ENCODE measurements around the gene CCT5. TPM values are rescaled to one million over a fixed set of nuclear protein-coding genes. Genes with fewer than 3 reads are reported as not detected.

The CCT5 gene
- total RNA-seq, 1 experiment from 2014 or later = 548 TPM

- TF ChIP-seq MXD4 (CRISPR knock-in tag; IDR thresholded peaks at IDR 0.05; ENCODE audit: borderline replicate concordance) (no peak), ATF1 (CRISPR knock-in tag; IDR thresholded peaks at IDR 0.05) (no peak), ZNF219 (CRISPR knock-in tag; IDR thresholded peaks at IDR 0.05; ENCODE audit: borderline replicate concordance) (no peak), ZNF512 (CRISPR knock-in tag; IDR thresholded peaks at IDR 0.05; ENCODE audit: borderline replicate concordance) (no peak)
Observed at GRCh38 chr5:10291692-10292339, 41.7 kb downstream of the CCT5 start (continued).

DNA sequence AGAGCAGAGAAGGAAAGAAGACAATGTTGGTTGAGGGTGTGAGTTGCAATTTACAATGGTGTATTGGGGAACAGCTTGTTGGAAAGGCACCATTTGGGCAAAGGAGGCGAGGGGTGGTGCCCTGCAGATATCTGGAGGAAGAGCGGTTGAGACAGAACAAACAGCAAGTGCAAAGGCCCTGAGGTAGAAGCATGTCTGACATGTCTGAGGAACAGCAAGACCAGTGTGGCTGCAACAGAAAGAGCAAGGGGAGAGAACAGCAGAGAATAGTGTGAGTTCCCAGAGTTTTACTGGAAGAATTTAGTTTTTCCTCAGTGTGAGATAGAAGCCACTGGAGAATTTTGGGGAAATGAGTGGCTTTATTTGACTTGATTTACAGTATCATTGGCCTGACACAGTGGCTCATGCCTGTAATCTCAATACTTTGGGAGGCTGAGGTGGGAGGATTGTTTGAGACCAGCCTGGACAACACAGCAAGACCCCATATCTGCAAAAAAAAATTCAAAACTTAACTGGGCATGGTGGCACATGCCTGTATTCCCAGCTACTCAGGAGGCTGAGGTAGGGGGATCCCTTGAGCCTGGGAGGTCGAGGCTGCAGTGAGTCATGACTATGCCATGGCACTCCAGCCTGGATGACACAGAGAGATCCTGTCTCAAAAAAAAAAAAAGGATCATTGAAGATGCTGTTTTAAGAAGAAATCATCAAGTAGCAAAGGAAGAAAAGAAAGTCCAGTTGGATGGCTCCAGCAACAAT, 44.0 kb downstream of the CCT5 start:
- DNase-seq (ENCODE audit: low spot score) = no peak
- ChIA-PET CTCF (interaction anchor here (2.5 kb wide), 1 partner anchor 10 kb away, joined by 6 read pairs; no protein-coding TSS in a partner anchor), POLR2A (no interaction called here)
- Mint-ChIP-seq H3K36me3 (peaks cover 21% of the 10 kb centered on the region), H3K9me3 (peaks cover 9% of the 10 kb centered on the region), H3K4me3 (no peak overlapping the region), H3K27me3 (ENCODE audit: low read depth) (no peaks in the 10 kb centered on the region), H3K4me1 (peaks cover 22% of the 10 kb centered on the region), H3K27ac (no peak overlapping the region)
- TF ChIP-seq TP53 (CRISPR knock-in tag; IDR thresholded peaks at IDR 0.05) = no peak
- no peak for TF ChIP-seq CREB1 (CRISPR knock-in tag; IDR thresholded peaks at IDR 0.05)
- no peak for TF ChIP-seq ZNF416 (CRISPR knock-in tag; IDR thresholded peaks at IDR 0.05)
- no peak for ATAC-seq

DNA sequence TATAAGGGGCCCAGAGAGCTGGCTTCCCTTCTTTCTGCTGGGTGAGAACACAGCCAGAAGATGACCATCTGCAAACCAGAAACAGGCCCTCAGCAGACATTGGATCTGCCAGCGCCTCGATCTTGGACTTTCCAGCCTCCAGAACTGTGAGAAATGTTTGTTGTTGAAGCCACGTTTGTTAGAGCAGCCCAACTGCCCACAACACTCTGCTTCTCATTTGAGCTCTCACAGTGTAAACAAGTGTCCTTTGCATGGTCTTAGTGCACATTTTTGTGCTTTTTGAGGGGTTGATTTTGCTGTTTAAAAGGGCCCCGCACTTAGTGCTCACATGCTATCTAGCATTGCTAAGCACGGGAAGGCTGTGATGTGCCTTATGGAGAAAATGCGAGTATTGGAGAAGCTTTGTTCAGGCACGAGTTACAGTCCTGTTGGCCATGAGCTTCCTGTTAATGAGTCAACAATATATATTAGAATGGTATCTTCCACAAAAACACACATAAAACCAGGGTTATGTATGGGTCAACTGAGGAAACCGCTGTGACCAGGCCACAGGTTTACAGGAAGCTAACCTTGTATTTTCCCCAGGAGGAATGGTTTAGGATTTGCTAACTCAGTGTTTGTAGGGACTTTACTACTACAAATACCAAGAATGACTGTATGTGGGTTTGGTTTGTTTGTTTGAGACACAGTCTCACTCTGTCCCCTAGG, 45.7 kb downstream of the CCT5 start:
- DNase-seq (ENCODE audit: low spot score) = no peak
- TF ChIP-seq ZNF138 (CRISPR knock-in tag; conservative IDR thresholded peaks at IDR 0.05) (no peak), NR2C2 (CRISPR knock-in tag; IDR thresholded peaks at IDR 0.05) (no peak), ATF3 (CRISPR knock-in tag; conservative IDR thresholded peaks at IDR 0.05) (no peak), CBFB (CRISPR knock-in tag; IDR thresholded peaks at IDR 0.05; ENCODE audit: low read depth) (no peak), IRF2 (CRISPR knock-in tag; IDR thresholded peaks at IDR 0.05; ENCODE audit: borderline replicate concordance, low read depth) (no peak), FOXJ3 (CRISPR knock-in tag; IDR thresholded peaks at IDR 0.05; ENCODE audit: borderline replicate concordance) (no peak), EMX1 (CRISPR knock-in tag; IDR thresholded peaks at IDR 0.05) (no peak)
- TF ChIP-seq, protein P1, sequence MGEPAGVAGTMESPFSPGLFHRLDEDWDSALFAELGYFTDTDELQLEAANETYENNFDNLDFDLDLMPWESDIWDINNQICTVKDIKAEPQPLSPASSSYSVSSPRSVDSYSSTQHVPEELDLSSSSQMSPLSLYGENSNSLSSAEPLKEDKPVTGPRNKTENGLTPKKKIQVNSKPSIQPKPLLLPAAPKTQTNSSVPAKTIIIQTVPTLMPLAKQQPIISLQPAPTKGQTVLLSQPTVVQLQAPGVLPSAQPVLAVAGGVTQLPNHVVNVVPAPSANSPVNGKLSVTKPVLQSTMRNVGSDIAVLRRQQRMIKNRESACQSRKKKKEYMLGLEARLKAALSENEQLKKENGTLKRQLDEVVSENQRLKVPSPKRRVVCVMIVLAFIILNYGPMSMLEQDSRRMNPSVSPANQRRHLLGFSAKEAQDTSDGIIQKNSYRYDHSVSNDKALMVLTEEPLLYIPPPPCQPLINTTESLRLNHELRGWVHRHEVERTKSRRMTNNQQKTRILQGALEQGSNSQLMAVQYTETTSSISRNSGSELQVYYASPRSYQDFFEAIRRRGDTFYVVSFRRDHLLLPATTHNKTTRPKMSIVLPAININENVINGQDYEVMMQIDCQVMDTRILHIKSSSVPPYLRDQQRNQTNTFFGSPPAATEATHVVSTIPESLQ (CRISPR knock-in tag; IDR thresholded peaks at IDR 0.05) = no peak
- TF ChIP-seq, protein P2, sequence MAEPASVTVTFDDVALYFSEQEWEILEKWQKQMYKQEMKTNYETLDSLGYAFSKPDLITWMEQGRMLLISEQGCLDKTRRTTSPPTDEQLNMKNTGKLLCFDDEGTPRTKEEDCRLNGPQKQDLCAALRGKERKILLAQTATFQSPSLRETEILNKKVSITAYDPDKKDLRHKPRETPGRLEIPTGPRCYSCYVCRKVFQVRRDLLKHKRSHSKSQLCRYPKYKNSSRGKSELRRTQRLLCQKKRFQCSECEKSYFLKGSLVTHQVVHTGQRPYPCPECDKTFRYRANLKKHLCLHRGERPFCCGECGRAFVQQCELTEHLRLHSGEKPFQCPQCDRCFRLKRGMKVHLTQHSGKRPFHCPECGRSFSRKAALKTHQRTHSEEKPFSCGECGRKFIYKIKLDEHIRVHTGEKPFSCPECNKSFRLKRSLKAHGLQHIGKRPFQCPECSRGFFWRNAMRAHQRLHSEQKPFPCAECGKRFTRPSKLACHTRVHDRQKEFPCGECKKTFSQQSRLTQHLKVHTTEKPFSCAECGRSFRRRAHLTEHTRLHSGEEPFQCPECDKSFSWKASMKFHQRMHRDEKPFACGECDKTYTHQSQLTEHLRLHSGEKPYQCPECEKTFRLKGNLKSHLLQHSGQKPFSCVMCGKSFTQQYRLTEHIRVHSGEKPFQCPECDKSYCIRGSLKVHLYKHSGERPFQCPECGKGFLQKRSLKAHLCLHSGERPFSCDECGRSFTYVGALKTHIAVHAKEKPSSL (CRISPR knock-in tag; conservative IDR thresholded peaks at IDR 0.05) = no peak
- TF ChIP-seq, protein P3, sequence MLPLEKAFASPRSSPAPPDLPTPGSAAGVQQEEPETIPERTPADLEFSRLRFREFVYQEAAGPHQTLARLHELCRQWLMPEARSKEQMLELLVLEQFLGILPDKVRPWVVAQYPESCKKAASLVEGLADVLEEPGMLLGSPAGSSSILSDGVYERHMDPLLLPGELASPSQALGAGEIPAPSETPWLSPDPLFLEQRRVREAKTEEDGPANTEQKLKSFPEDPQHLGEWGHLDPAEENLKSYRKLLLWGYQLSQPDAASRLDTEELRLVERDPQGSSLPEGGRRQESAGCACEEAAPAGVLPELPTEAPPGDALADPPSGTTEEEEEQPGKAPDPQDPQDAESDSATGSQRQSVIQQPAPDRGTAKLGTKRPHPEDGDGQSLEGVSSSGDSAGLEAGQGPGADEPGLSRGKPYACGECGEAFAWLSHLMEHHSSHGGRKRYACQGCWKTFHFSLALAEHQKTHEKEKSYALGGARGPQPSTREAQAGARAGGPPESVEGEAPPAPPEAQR (CRISPR knock-in tag; IDR thresholded peaks at IDR 0.05) = no peak
- TF ChIP-seq, protein P4, sequence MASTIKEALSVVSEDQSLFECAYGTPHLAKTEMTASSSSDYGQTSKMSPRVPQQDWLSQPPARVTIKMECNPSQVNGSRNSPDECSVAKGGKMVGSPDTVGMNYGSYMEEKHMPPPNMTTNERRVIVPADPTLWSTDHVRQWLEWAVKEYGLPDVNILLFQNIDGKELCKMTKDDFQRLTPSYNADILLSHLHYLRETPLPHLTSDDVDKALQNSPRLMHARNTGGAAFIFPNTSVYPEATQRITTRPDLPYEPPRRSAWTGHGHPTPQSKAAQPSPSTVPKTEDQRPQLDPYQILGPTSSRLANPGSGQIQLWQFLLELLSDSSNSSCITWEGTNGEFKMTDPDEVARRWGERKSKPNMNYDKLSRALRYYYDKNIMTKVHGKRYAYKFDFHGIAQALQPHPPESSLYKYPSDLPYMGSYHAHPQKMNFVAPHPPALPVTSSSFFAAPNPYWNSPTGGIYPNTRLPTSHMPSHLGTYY (CRISPR knock-in tag; IDR thresholded peaks at IDR 0.05) = no peak
- Mint-ChIP-seq H3K9me3 (peaks cover 21% of the 10 kb centered on the region), H3K4me3 (no peak overlapping the region), H3K4me1 (peaks cover 16% of the 10 kb centered on the region), H3K27ac (no peak overlapping the region), H3K36me3 (peaks cover 30% of the 10 kb centered on the region), H3K27me3 (ENCODE audit: low read depth) (no peaks in the 10 kb centered on the region)
- ATAC-seq = no peak
- CTCF ChIA-PET = interaction anchor here (1.2 kb wide), 1 partner anchor 12 kb away, joined by 7 read pairs; no protein-coding TSS in a partner anchor
- POLR2A ChIA-PET = no interaction called here

Data from WTC11 (cell line).